Body of pancreas (tissue), 4 donors: ENCODE results near the gene ZNF275.

Source experiments
- CTCF ChIP-seq, 7 experiments: fragments of 450-650 bp in 4 of 7; fragments of 200-600 bp in 3 of 7; sonication (generic) in 3 of 7; IDR thresholded peaks; one replicate each; pipeline ENCODE4 v1.5.1; 2016 to 2019; ENCODE audit warnings: antibody characterized with exemption in 7 of 7
- POLR2A ChIP-seq, 3 donors: fragments of 450-650 bp; IDR thresholded peaks; one replicate each; pipeline ENCODE4 v1.6.1; 2016; ENCODE audit warnings: antibody characterized with exemption in 3 of 3, mild to moderate bottlenecking in 2 of 3

DNA sequence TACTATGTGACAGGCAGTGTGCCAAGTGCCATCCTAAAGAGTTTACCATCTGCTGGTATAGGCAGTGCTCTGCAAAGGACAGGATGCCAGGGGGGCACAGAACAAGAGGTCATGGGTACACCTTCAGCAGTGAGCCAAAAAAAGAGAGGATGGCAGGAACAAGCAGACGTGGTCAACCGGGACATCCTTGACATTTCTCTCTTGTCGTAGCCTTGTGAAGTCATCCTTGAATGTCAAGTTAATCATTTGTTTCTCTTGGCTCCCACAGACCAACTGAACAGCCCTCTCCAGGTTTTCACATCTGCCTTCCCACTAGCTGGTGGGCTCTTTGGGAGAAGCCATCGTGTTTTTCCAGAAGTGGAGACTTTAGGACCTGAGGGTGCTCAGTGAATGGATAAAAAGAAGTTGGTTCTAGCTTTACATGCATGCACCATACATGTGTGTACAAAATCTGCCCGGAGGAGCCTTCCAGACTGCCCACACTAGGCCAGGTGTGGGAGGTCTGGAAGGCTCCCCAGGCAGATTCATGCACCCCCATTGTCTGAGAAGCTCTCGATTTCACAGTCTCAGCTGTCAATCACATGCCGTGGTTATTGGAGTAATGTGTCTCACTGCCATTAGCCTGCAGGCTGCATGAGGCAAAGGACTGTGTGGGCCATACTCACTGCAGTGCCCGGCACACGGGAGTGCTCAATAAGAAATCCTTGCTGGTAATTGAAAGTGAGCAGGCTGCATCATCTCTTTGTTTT lies 28.8 kb upstream of the ZNF275 start:
- TF ChIP-seq CTCF (IDR thresholded peaks at IDR 0.05), result no peak
- TF ChIP-seq POLR2A (IDR thresholded peaks at IDR 0.05), result no peak
